Thymus (tissue), 11 donors: ENCODE results near the gene KIF19. TPM values are rescaled to one million over a fixed set of nuclear protein-coding genes. Genes with fewer than 3 reads are reported as not detected.

ENCODE experiments used
- DNase-seq, 9 donors: peaks; one replicate each; pipeline ENCODE4 v3.0.0-alpha.2; 2013; ENCODE audit warnings: low spot score in 9 of 9, low read depth in 6 of 9, missing footprints in 1 of 9
- H3K27ac ChIP-seq, 2 donors: one replicate each; pipeline ENCODE4 v1.5.1; 2013; ENCODE audit warnings: control low read depth in 1 of 2, low read depth in 1 of 2, low read length in 1 of 2, mild to moderate bottlenecking in 1 of 2, moderate library complexity in 1 of 2
- H3K27me3 ChIP-seq, 2 donors: one replicate each; pipeline ENCODE4 v1.5.1; 2013; ENCODE audit warnings: low read length in 1 of 2; ENCODE audit not compliant: control insufficient read depth in 2 of 2, insufficient read depth in 1 of 2
- H3K36me3 ChIP-seq, 2 donors: one replicate each; pipeline ENCODE4 v1.5.1; 2013; ENCODE audit warnings: low read length in 1 of 2, mild to moderate bottlenecking in 1 of 2, moderate library complexity in 1 of 2; ENCODE audit not compliant: control insufficient read depth in 2 of 2, insufficient read depth in 2 of 2
- H3K4me1 ChIP-seq, 2 donors: one replicate each; pipeline ENCODE4 v1.5.1; 2013; ENCODE audit warnings: low read length in 2 of 2; ENCODE audit not compliant: control insufficient read depth in 2 of 2, insufficient read depth in 2 of 2
- H3K4me3 ChIP-seq, 2 donors: one replicate each; pipeline ENCODE4 v1.5.1; 2013; ENCODE audit warnings: low read length in 2 of 2, control low read depth in 1 of 2, mild to moderate bottlenecking in 1 of 2
- H3K9me3 ChIP-seq, 2 donors: one replicate each; pipeline ENCODE4 v1.5.1; 2013; ENCODE audit warnings: low read length in 1 of 2, mild to moderate bottlenecking in 1 of 2; ENCODE audit not compliant: control insufficient read depth in 2 of 2, insufficient read depth in 1 of 2
- WGBS: extraction: QIAGEN DNeasy Blood & Tissue Kit; methylation state at CpG from one replicate; pipeline ENCODE4 v1.1.7; 2013; 5-methylcytosine and 5-hydroxymethylcytosine counted together
- polyA plus RNA-seq: library from polyadenylated mRNA; stranded (reverse); fragments of 200-250 nt; gene quantifications from one replicate; pipeline ENCODE4 v1.2.3, GENCODE V29; 2013
- total RNA-seq: library from RNA; stranded (reverse); fragments of 120-200 nt; gene quantifications from one replicate; pipeline ENCODE4 v1.2.4, GENCODE V29; 2013
- donor health status: healthy.

KIF19 gene
- total and polyA plus RNA-seq, 2 donors, result 4.7 to 5.2 TPM

DNA sequence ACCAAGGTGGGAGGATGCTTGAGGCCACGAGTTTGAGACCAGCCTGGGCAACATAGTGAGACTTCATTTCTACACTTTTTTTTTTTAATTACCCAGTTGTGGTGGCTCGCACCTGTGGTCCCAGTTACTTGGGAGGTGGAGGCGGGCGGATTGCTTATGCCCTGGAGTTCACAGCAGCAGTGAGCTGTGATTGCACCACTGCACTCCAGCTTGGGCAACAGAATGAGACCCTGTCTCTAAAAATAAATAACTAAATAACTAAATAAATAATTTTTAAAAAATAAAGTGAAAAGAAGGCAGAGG lies 42.7 kb upstream of the KIF19 start:
- DNase-seq, result no peak
- Histone ChIP-seq H3K4me1 (peaks cover 4 to 15% of the 10 kb centered on the region in 2 donors), H3K27me3 (peaks cover 0 to 7% of the 10 kb centered on the region in 2 donors), H3K36me3 (no peaks in the 10 kb centered on the region), H3K27ac (no peak overlapping the region), H3K9me3 (no peaks in the 10 kb centered on the region), H3K4me3 (no peak overlapping the region)
- 73% methylated on average over 4 of the region's 4 CpGs for WGBS

GRCh38 chr17:74287031-74287602 lies 38.9 kb upstream of the KIF19 start:
- H3K4me3 ChIP-seq, result no peak overlapping the region
- peaks cover 0 to 7% of the 10 kb centered on the region in 2 donors for H3K27me3 ChIP-seq
- no peaks in the 10 kb centered on the region for H3K9me3 ChIP-seq
- H3K27ac ChIP-seq, result no peak overlapping the region
- H3K4me1 ChIP-seq, result peaks cover 4 to 15% of the 10 kb centered on the region in 2 donors
- 94% methylated on average over 14 of the region's 14 CpGs for WGBS
- DNase-seq, result no peak
- H3K36me3 ChIP-seq, result no peaks in the 10 kb centered on the region

DNA sequence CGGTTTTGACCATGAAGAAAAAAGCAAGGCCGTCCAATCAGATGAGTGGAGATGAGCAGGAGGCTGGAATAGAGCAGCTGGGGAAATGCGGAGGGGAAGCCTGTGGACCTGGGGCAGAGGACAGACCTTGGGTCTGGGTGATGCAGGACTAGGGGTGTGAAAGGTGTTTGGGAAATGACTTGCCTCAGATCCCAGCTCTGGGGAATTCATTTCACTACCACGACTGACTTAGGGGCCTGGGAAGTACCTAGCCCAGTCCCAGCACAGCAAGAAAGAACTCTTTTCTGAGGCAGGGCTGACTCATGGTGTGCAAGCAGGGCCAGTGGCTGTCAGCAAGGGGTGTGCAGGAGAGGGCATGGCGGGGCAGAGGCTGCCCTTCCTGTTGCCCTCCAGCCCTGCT lies 37.2 kb upstream of the KIF19 start:
- Histone ChIP-seq H3K36me3 (no peaks in the 10 kb centered on the region), H3K4me1 (peaks cover 4 to 9% of the 10 kb centered on the region in 2 donors), H3K27ac (no peak overlapping the region), H3K9me3 (no peaks in the 10 kb centered on the region), H3K27me3 (peaks cover 0 to 7% of the 10 kb centered on the region in 2 donors), H3K4me3 (no peak overlapping the region)
- DNase-seq, result no peak
- 92% methylated on average over 5 of the region's 5 CpGs for WGBS

GRCh38 chr17:74289688-74290087 lies 36.3 kb upstream of the KIF19 start:
- Histone ChIP-seq H3K4me1 (peaks cover 3 to 7% of the 10 kb centered on the region in 2 donors), H3K27ac (peak overlapping the region in 1 of 2 donors; percentile 8), H3K9me3 (no peaks in the 10 kb centered on the region), H3K36me3 (no peaks in the 10 kb centered on the region), H3K27me3 (peaks cover 0 to 6% of the 10 kb centered on the region in 2 donors), H3K4me3 (no peak overlapping the region)
- WGBS, result 81% methylated on average over 11 of the region's 11 CpGs
- DNase-seq, result no peak

- WGBS, result 93% methylated on average over 11 of the region's 11 CpGs
- peaks cover 0 to under 1% of the 10 kb centered on the region in 2 donors for H3K4me1 ChIP-seq
- H3K27me3 ChIP-seq, result no peaks in the 10 kb centered on the region
- no peaks in the 10 kb centered on the region for H3K36me3 ChIP-seq
- H3K27ac ChIP-seq, result no peak overlapping the region
- no peak for DNase-seq
- H3K9me3 ChIP-seq, result no peaks in the 10 kb centered on the region
- no peak overlapping the region for H3K4me3 ChIP-seq
Observed at GRCh38 chr17:74290340-74290739, 35.7 kb upstream of the KIF19 start.

- no peak for DNase-seq
- WGBS, result 96% methylated on average over 10 of the region's 10 CpGs
- H3K4me1 ChIP-seq, result peaks cover 0 to 7% of the 10 kb centered on the region in 2 donors
Observed at GRCh38 chr17:74292495-74292894, 33.5 kb upstream of the KIF19 start.

GRCh38 chr17:74295625-74296547 lies 30.1 kb upstream of the KIF19 start:
- Histone ChIP-seq H3K27ac (no peak overlapping the region), H3K36me3 (no peaks in the 10 kb centered on the region), H3K9me3 (no peaks in the 10 kb centered on the region), H3K27me3 (peaks cover 4 to 5% of the 10 kb centered on the region in 2 donors), H3K4me1 (peaks cover 0 to 10% of the 10 kb centered on the region in 2 donors), H3K4me3 (no peak overlapping the region)
- DNase-seq, result no peak
- 92% methylated on average over 10 of the region's 10 CpGs for WGBS

More at GRCh38 chr17:74292495-74292894, 33.5 kb upstream of the KIF19 start:
- no peaks in the 10 kb centered on the region for H3K9me3 ChIP-seq
- no peaks in the 10 kb centered on the region for H3K27me3 ChIP-seq
- H3K36me3 ChIP-seq, result no peaks in the 10 kb centered on the region
- H3K4me3 ChIP-seq, result no peak overlapping the region
- H3K27ac ChIP-seq, result no peak overlapping the region

GRCh38 chr17:74296548-74296936 lies 29.5 kb upstream of the KIF19 start:
- no peaks in the 10 kb centered on the region for H3K36me3 ChIP-seq
- H3K9me3 ChIP-seq, result no peaks in the 10 kb centered on the region
- H3K4me1 ChIP-seq, result peaks cover 0 to 10% of the 10 kb centered on the region in 2 donors
- peak in 2 of 9 donors; percentile 48 to 63 for DNase-seq
- WGBS, result 12% methylated on average over 5 of the region's 5 CpGs
- H3K27ac ChIP-seq, result no peak overlapping the region
- H3K4me3 ChIP-seq, result no peak overlapping the region
- peaks cover 4 to 5% of the 10 kb centered on the region in 2 donors for H3K27me3 ChIP-seq

DNA sequence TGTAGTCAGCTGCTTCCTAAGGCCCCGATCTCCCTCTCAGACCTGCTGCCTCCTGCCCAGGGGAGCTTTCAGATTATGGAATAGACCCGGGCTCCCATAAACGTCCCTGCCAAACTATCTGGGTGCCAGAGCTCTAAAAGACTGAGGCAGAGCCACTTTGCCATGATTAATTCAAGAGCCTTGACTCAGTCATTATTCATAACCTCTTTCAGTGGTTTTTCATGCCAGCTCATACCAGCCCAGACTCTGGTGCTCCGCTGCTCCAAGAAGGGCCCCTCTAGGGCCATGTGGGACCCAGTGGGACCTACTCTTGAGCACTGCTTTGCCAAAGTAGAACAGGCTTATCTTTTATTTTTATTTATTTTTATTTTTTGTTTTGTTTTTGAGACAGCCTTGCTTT lies 28.1 kb upstream of the KIF19 start:
- H3K36me3 ChIP-seq, result no peaks in the 10 kb centered on the region
- WGBS, result 95% methylated on average over 4 of the region's 4 CpGs
- DNase-seq, result no peak
- H3K9me3 ChIP-seq, result no peaks in the 10 kb centered on the region
- H3K4me1 ChIP-seq, result peaks cover 0 to 10% of the 10 kb centered on the region in 2 donors
- H3K27me3 ChIP-seq, result peaks cover 4 to 5% of the 10 kb centered on the region in 2 donors
- H3K4me3 ChIP-seq, result no peak overlapping the region
- H3K27ac ChIP-seq, result no peak overlapping the region
